Left ventricle myocardium superior (tissue), 1 donor: ENCODE results near the gene ZBTB48. TPM values are rescaled to one million over a fixed set of nuclear protein-coding genes. Genes with fewer than 3 reads are reported as not detected.

ENCODE experiments used
- ATAC-seq: fragments of 200-7000 bp; cut with Tn5 transposase; one replicate; pipeline ENCODE4 v1.9.1; 2020; ENCODE audit warnings: mild to moderate bottlenecking, moderate library complexity
- DNase-seq: peaks from one replicate; pipeline ENCODE4 v3.0.0-alpha.2; 2020
- intact Hi-C: fragments of 100-400 bp; cut with micrococcal nuclease; formaldehyde crosslinking; loops from one replicate; pipeline ENCODE4 v1.11.0; 2022
- total RNA-seq: library from RNA; stranded (reverse); fragmentation: NEBNext Ultra II Directional; extraction: Animal tissue kit (Norgen Biotek cat#: 25700); gene quantifications from one replicate; pipeline ENCODE4 v1.2.1, GENCODE V29; 2021
- donor health status: DM: no; HTN: yes; CAD: no; lungs with severe emphysema.

ZBTB48 gene
- total RNA-seq, 1 donor from 2014 or later: 13.3 TPM

- intact Hi-C loops: no loop called here
- ATAC-seq (peak; percentile 21), DNase-seq (peak; percentile 70)
Observed at GRCh38 chr1:6601923-6602668, 22.3 kb downstream of the ZBTB48 start.

GRCh38 chr1:6602669-6603237, 23.0 kb downstream of the ZBTB48 start, which contains the start of gene KLHL21:
TSS of gene KLHL21 (minus strand) at chr1:6602869. CDS start at chr1:6602817, 52 bp downstream.
- intact Hi-C loops: no loop called here
- ATAC-seq (peak; percentile 81), DNase-seq (peak; percentile 96)

- ATAC-seq (peak; percentile 26), DNase-seq (peak; percentile 73)
- intact Hi-C loops: no loop called here
Observed at GRCh38 chr1:6603238-6603914, 23.6 kb downstream of the ZBTB48 start.

- DNase-seq: peak; percentile 87
- intact Hi-C loops: no loop called here
- peak; percentile 31 for ATAC-seq
Observed at GRCh38 chr1:6603915-6604558, 24.2 kb downstream of the ZBTB48 start.

- ATAC-seq (peak; percentile 67), DNase-seq (peak; percentile 62)
- intact Hi-C loops: no loop called here
Observed at GRCh38 chr1:6612641-6613360, 33.0 kb downstream of the ZBTB48 start.

GRCh38 chr1:6613361-6614018, 33.7 kb downstream of the ZBTB48 start, which contains the start of gene PHF13:
TSS of gene PHF13 (plus strand) at chr1:6613731. CDS start at chr1:6614067, 336 bp downstream.
- ATAC-seq: peak; percentile 95
- DNase-seq: peak; percentile 100
- intact Hi-C loops: no loop called here

GRCh38 chr1:6614019-6614928, 34.5 kb downstream of the ZBTB48 start:
- ATAC-seq (peak; percentile 12), DNase-seq (peak; percentile 78)
- intact Hi-C loops: no loop called here

- intact Hi-C loops: no loop called here
- DNase-seq: peak; percentile 52
- no peak for ATAC-seq
Observed at GRCh38 chr1:6614929-6615785, 35.4 kb downstream of the ZBTB48 start.

GRCh38 chr1:6619045-6619444, 39.3 kb downstream of the ZBTB48 start:
- ATAC-seq (no peak), DNase-seq (no peak)
- intact Hi-C loops: no loop called here

GRCh38 chr1:6621429-6622391, 41.9 kb downstream of the ZBTB48 start:
- ATAC-seq: no peak
- intact Hi-C loops: no loop called here

GRCh38 chr1:6622396-6623152, 42.8 kb downstream of the ZBTB48 start:
- no peak for DNase-seq
- ATAC-seq: no peak
- intact Hi-C loops: no loop called here

More at GRCh38 chr1:6621429-6622391, 41.9 kb downstream of the ZBTB48 start:
- DNase-seq: no peak

GRCh38 chr1:6623269-6623965, 43.6 kb downstream of the ZBTB48 start:
- intact Hi-C loops: no loop called here
- ATAC-seq: no peak
- DNase-seq: no peak

- peak; percentile 95 for ATAC-seq
- intact Hi-C loops: no loop called here
- DNase-seq: peak; percentile 94
Observed at GRCh38 chr1:6624710-6625583, 45.2 kb downstream of the ZBTB48 start, which contains the start of gene THAP3. TSS of gene THAP3 (plus strand) at chr1:6624868. CDS start at chr1:6625219, 351 bp downstream.
